SK-N-SH (cell line): ENCODE results near the gene SFXN3. TPM values are rescaled to one million over a fixed set of nuclear protein-coding genes. Genes with fewer than 3 reads are reported as not detected.

Source experiments
- CTCF ChIA-PET: fragments of 300-600, 350-600 bp; formaldehyde crosslinking; extraction: SDS; loops from one replicate; lab custom pipeline; 2021; lab: Yijun Ruan, JAX
- POLR2A ChIA-PET: fragments of 350-600 bp; sonication (Branson Sonifier 250); formaldehyde crosslinking; extraction: SDS; loops from one replicate; lab custom pipeline; 2020; ENCODE audit warnings: antibody characterized with exemption, inconsistent platforms; lab: Yijun Ruan, JAX
- DNase-seq: peaks from one replicate; pipeline ENCODE4 v3.0.0; 2012
- H2AFZ ChIP-seq: fragments of 200-600 bp; sonication (generic); 2 replicates; pipeline ENCODE4 v1.8.1; 2016; ENCODE audit warnings: antibody characterized with exemption, mild to moderate bottlenecking, low read depth
- H3F3A ChIP-seq: fragments of 200-600 bp; sonication (generic); replicated peaks from 2 replicates; pipeline ENCODE3; 2016; ENCODE audit warnings: antibody characterized with exemption, mild to moderate bottlenecking; ENCODE audit not compliant: insufficient read depth
- H3K27ac ChIP-seq, 2 experiments: fragments of 200-500 bp in 1 of 2; fragments of 200-600 bp in 1 of 2; sonication (Bioruptor generic) in 1 of 2; sonication (generic), shearing (Covaris generic) in 1 of 2; 2 replicates each; pipeline versions ENCODE4 v1.5.1 to v1.6.1; 2014 to 2016; ENCODE audit warnings: low read depth in 2 of 2, inconsistent platforms in 1 of 2, low read length in 1 of 2, mild to moderate bottlenecking in 1 of 2, mixed read lengths in 1 of 2
- H3K27me3 ChIP-seq: fragments of 200-600 bp; sonication (generic), shearing (Covaris generic); 2 replicates; pipeline ENCODE4 v1.6.1; 2016; ENCODE audit warnings: mixed run types; ENCODE audit not compliant: insufficient read depth
- H3K36me3 ChIP-seq, 2 experiments: fragments of 200-500 bp in 1 of 2; fragments of 200-600 bp in 1 of 2; sonication (Bioruptor generic) in 1 of 2; sonication (generic) in 1 of 2; replicated peaks in 1 of 2; 2 replicates each; pipeline versions ENCODE3 to v1.5.1; 2014 to 2016; ENCODE audit warnings: low read length in 1 of 2, mild to moderate bottlenecking in 1 of 2; ENCODE audit not compliant: insufficient read depth in 2 of 2, control insufficient read depth in 1 of 2
- H3K4me1 ChIP-seq, 2 experiments: fragments of 200-500 bp in 1 of 2; fragments of 200-600 bp in 1 of 2; sonication (Bioruptor generic) in 1 of 2; sonication (generic), shearing (Covaris generic) in 1 of 2; 2 replicates each; pipeline versions ENCODE4 v1.5.1 to v1.6.1; 2014 to 2016; ENCODE audit warnings: low read depth in 1 of 2, low read length in 1 of 2, mixed run types in 1 of 2; ENCODE audit not compliant: insufficient read depth in 2 of 2, control insufficient read depth in 1 of 2
- H3K4me2 ChIP-seq: fragments of 200-600 bp; sonication (generic), shearing (Covaris generic); 2 replicates; pipeline ENCODE4 v1.6.1; 2017; ENCODE audit warnings: mixed run types
- H3K4me3 ChIP-seq, 2 experiments: fragments of 200-500 bp in 1 of 2; fragments of 200-600 bp in 1 of 2; sonication (Bioruptor generic) in 1 of 2; sonication (generic), shearing (Covaris generic) in 1 of 2; 2 replicates each; pipeline versions ENCODE4 v1.5.1 to v1.8.1; 2014 to 2016; ENCODE audit warnings: low read depth in 2 of 2, inconsistent platforms in 1 of 2, low read length in 1 of 2, mild to moderate bottlenecking in 1 of 2, mixed read lengths in 1 of 2, moderate library complexity in 1 of 2
- H3K79me2 ChIP-seq: fragments of 200-600 bp; sonication (generic); 2 replicates; pipeline ENCODE4 v1.8.1; 2017; ENCODE audit warnings: mild to moderate bottlenecking; ENCODE audit not compliant: insufficient read depth
- H3K9ac ChIP-seq: fragments of 200-600 bp; sonication (generic); 2 replicates; pipeline ENCODE4 v1.6.1; 2017; ENCODE audit warnings: mixed run types
- H3K9me2 ChIP-seq: fragments of 200-600 bp; sonication (generic); 2 replicates; pipeline ENCODE4 v1.6.1; 2017; ENCODE audit warnings: mixed run types
- H3K9me3 ChIP-seq: fragments of 200-600 bp; sonication (generic); 2 replicates; pipeline ENCODE4 v1.6.1; 2017; ENCODE audit warnings: mixed run types, mild to moderate bottlenecking, moderate library complexity
- H4K20me1 ChIP-seq: fragments of 200-600 bp; sonication (generic); 2 replicates; pipeline ENCODE4 v1.6.1; 2017; ENCODE audit warnings: mild to moderate bottlenecking, mixed run types; ENCODE audit not compliant: insufficient read depth
- EP300 ChIP-seq, 2 experiments: IDR thresholded peaks; 2 replicates each; pipeline versions ENCODE4 v1.4.0 to v1.6.1; 2012; ENCODE audit warnings: borderline replicate concordance in 1 of 2, low read depth in 1 of 2, low read length in 1 of 2
- MXI1 ChIP-seq: IDR thresholded peaks from 2 replicates; pipeline ENCODE4 v1.6.1; 2012; ENCODE audit warnings: mild to moderate bottlenecking, low read depth, low read length, improper control_type of control experiment
- NFIC ChIP-seq: IDR thresholded peaks from 2 replicates; pipeline ENCODE4 v1.4.0; 2012; ENCODE audit warnings: borderline replicate concordance
- NRF1 ChIP-seq: IDR thresholded peaks from 2 replicates; pipeline ENCODE4 v1.6.1; 2012; ENCODE audit warnings: low read depth, mild to moderate bottlenecking, low read length
- RAD21 ChIP-seq: IDR thresholded peaks from 2 replicates; pipeline ENCODE4 v1.6.1; 2012; ENCODE audit warnings: mild to moderate bottlenecking, low read length
- TAF1 ChIP-seq: IDR thresholded peaks from 2 replicates; pipeline ENCODE4 v1.6.1; 2012; ENCODE audit warnings: low read depth, mild to moderate bottlenecking, low read length, moderate library complexity, borderline replicate concordance
- YY1 ChIP-seq: IDR thresholded peaks from 2 replicates; pipeline ENCODE4 v1.4.0; 2012; ENCODE audit warnings: low read depth, mild to moderate bottlenecking
- WGBS: methylation state at CpG from one replicate; pipeline ENCODE4 v1.1.6; 2017; ENCODE audit warnings: low lambda C conversion rate; 5-methylcytosine and 5-hydroxymethylcytosine counted together
- polyA plus RNA-seq, 3 experiments: library from polyadenylated mRNA; depleted of rRNA; stranded (reverse); fragments of >200 nt; gene quantifications; 2 replicates each; pipeline ENCODE4 v1.2.3, GENCODE V29; 2012
- TF ChIP-seq, protein P1 (sequence below): fragments of 150-350 bp; IDR thresholded peaks from 2 replicates; pipeline ENCODE4 v1.6.1; 2017; ENCODE audit warnings: antibody characterized with exemption, low read length, low read depth, borderline replicate concordance
- TF ChIP-seq, protein P2 (sequence below): fragments of 150-350 bp; IDR thresholded peaks from 2 replicates; pipeline ENCODE4 v1.6.1; 2016; ENCODE audit warnings: mild to moderate bottlenecking, low read depth, low read length
- TF ChIP-seq, protein P3 (sequence below): IDR thresholded peaks from 2 replicates; pipeline ENCODE4 v1.4.0; 2012; ENCODE audit warnings: low read depth, borderline replicate concordance
- TF ChIP-seq, protein P4 (sequence below): IDR thresholded peaks from 2 replicates; pipeline ENCODE4 v1.4.0; 2012; ENCODE audit warnings: low read depth

The SFXN3 gene
- polyA plus RNA-seq, 1 of the 3 experiments (the other 2 are of a cell fraction), result 142 TPM

DNA sequence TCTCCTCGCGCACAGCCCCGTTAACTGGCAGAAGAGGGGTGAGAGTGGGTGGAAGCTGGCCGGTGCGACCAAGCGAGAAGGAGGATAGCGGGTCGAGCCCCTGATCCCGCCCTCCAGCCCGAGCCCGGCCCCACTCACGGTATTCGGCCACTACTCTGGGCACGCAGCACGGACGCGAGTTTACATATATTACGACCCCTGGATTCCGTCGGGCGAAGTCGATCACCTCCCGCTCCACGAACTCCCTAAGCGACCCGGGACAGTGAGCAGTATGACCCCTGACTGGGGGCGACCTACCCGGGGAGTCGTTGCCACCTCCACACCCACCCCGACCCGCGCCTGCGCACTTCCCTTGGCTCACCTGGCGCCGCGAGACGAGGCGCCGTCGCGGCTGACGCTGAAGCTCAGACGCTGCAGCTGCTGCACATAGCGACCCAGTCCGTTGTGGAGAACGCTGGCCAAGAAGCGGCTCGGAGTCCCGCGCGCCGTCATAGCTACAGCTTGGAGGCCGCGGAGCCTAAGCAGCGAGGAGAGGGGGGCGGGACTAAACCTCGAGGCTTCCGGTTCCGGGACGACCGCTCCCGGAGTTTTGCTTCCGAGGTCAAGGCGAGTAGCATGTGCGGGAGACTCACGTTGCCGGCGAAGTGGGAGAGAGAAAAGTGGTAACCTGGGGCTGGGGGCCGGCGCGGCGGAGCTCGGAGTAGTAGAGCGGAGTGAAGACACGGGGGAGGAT lies 43.9 kb upstream of the SFXN3 start, which contains the start of the genes MRPL43 and TWNK (continued):
- TF ChIP-seq, protein P1, sequence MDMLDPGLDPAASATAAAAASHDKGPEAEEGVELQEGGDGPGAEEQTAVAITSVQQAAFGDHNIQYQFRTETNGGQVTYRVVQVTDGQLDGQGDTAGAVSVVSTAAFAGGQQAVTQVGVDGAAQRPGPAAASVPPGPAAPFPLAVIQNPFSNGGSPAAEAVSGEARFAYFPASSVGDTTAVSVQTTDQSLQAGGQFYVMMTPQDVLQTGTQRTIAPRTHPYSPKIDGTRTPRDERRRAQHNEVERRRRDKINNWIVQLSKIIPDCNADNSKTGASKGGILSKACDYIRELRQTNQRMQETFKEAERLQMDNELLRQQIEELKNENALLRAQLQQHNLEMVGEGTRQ, result no peak
- TF ChIP-seq, protein P2, sequence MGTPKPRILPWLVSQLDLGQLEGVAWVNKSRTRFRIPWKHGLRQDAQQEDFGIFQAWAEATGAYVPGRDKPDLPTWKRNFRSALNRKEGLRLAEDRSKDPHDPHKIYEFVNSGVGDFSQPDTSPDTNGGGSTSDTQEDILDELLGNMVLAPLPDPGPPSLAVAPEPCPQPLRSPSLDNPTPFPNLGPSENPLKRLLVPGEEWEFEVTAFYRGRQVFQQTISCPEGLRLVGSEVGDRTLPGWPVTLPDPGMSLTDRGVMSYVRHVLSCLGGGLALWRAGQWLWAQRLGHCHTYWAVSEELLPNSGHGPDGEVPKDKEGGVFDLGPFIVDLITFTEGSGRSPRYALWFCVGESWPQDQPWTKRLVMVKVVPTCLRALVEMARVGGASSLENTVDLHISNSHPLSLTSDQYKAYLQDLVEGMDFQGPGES, result no peak
- TF ChIP-seq TAF1 (peak; percentile 77), RAD21 (no peak), NFIC (no peak), YY1 (no peak), NRF1 (peak; percentile 74), MXI1 (peak; percentile 99)
- TF ChIP-seq, protein P3, sequence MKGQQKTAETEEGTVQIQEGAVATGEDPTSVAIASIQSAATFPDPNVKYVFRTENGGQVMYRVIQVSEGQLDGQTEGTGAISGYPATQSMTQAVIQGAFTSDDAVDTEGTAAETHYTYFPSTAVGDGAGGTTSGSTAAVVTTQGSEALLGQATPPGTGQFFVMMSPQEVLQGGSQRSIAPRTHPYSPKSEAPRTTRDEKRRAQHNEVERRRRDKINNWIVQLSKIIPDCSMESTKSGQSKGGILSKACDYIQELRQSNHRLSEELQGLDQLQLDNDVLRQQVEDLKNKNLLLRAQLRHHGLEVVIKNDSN, result no peak; the same call in 1 of the 2 replicates
- TF ChIP-seq, protein P4, sequence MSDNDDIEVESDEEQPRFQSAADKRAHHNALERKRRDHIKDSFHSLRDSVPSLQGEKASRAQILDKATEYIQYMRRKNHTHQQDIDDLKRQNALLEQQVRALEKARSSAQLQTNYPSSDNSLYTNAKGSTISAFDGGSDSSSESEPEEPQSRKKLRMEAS, result peak; percentile 100

DNA sequence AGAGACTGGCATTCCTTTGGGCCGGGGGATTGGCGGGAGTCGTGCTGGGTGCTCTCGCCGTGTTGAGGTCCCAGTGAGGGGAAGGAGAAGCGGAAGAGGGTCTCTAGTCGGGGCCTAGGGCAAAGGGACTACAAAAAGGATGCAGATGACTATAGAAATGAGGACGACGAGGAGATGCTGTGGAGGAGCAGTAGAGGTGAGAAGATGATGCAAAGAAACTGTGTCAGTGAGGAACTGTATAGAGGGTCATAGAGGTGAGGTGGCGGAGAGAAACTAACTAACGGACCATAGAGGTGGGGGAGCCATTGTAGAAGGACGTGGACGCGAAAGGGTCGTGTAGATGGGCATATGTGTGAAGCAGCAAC lies 43.4 kb upstream of the SFXN3 start:
- Histone ChIP-seq H3K9me2 (no peaks in the 10 kb centered on the region), H3K4me2 (peak overlapping the region; percentile 98), H3F3A (no peaks in the 10 kb centered on the region), H2AFZ (peak overlapping the region; percentile 90), H3K9me3 (no peaks in the 10 kb centered on the region), H3K79me2 (peaks cover 57% of the 10 kb centered on the region), H3K36me3 (peaks cover 29 to 47% of the 10 kb centered on the region in 2 experiments), H3K27ac (peak overlapping the region; percentile 56 to 95; a peak in 2 of 4 replicates), H3K4me3 (peak overlapping the region; percentile 85 to 98), H3K4me1 (peaks cover 21 to 45% of the 10 kb centered on the region in 2 experiments), H4K20me1 (0 out of 2 replicates have a peak, but pooled peaks cover 4% of the 10 kb centered on the region), H3K9ac (peak overlapping the region; percentile 84), H3K27me3 (no peaks in the 10 kb centered on the region)
- POLR2A ChIA-PET, result interaction anchor here (0.8 to 1.0 kb wide), 2 partner anchors 10 to 19 kb away, joined by 3 read pairs; no protein-coding TSS in a partner anchor
- DNase-seq, result no peak
- TF ChIP-seq EP300 (IDR thresholded peaks at IDR 0.05; ENCODE audit: borderline replicate concordance in 1 of 2, low read depth in 1 of 2, low read length in 1 of 2), result no peak
- TF ChIP-seq, protein P3, result no peak
- TF ChIP-seq MXI1, result no peak
- WGBS, result under 1% methylated on average over 15 of the region's 15 CpGs
- CTCF ChIA-PET, result interaction anchor here (0.7 to 24.5 kb wide), 5 partner anchors 10 to 29 kb away, joined by 3 to 443 read pairs (median 17); partner anchors contain the start of gene LZTS2
